Measurements from ENCODE around the gene BLMH. TPM values are rescaled to one million over a fixed set of nuclear protein-coding genes. Genes with fewer than 3 reads are reported as not detected.

BLMH gene
- total and polyA plus RNA-seq, 9 donors = 12.9 to 32.0 (median 23.1) TPM

- 83 to 87% (median 87%) methylated on average over 11 of the region's 11 CpGs for WGBS, 3 donors
- Histone ChIP-seq H3K27ac (no peak overlapping the region), H3K4me1 (ENCODE audit: insufficient read depth) (no peaks in the 10 kb centered on the region), H3K9me3 (no peaks in the 10 kb centered on the region), H3K36me3 (no peaks in the 10 kb centered on the region), H3K27me3 (no peaks in the 10 kb centered on the region), H3K4me3 (no peak overlapping the region)
- TF ChIP-seq POLR2A (IDR thresholded peaks at IDR 0.05) (no peak), EP300 (IDR thresholded peaks at IDR 0.05) (no peak)
- intact Hi-C loops (cut with DNase I) = no loop called here
- no peak for DNase-seq
Observed at GRCh38 chr17:30210366-30210765, 81.4 kb downstream of the BLMH start.

- Histone ChIP-seq H3K27me3 (no peaks in the 10 kb centered on the region), H3K9me3 (no peaks in the 10 kb centered on the region), H3K36me3 (no peaks in the 10 kb centered on the region), H3K27ac (no peak overlapping the region), H3K4me3 (no peak overlapping the region), H3K4me1 (ENCODE audit: insufficient read depth) (no peaks in the 10 kb centered on the region)
- TF ChIP-seq POLR2A (IDR thresholded peaks at IDR 0.05) (no peak), CTCF (IDR thresholded peaks at IDR 0.05) (no peak), EP300 (IDR thresholded peaks at IDR 0.05) (no peak)
- 89 to 92% (median 90%) methylated on average over 7 of the region's 7 CpGs for WGBS, 3 donors
- intact Hi-C loops (cut with DNase I) = no loop called here
- DNase-seq = no peak
Observed at GRCh38 chr17:30209930-30210329, 81.8 kb downstream of the BLMH start.

GRCh38 chr17:30208214-30208613 is 83.5 kb downstream of the BLMH start:
- no peaks in the 10 kb centered on the region for H3K27me3 ChIP-seq
- H3K36me3 ChIP-seq = no peaks in the 10 kb centered on the region
- H3K9me3 ChIP-seq = no peaks in the 10 kb centered on the region
- DNase-seq = no peak
- no peak overlapping the region for H3K4me3 ChIP-seq
- no peaks in the 10 kb centered on the region for H3K4me1 ChIP-seq (ENCODE audit: insufficient read depth)
- H3K27ac ChIP-seq = no peak overlapping the region
- WGBS, 3 donors = 52 to 68% (median 62%) methylated on average over 3 of the region's 3 CpGs
- intact Hi-C loops (cut with DNase I) = no loop called here
- TF ChIP-seq CTCF (IDR thresholded peaks at IDR 0.05) = no peak
- TF ChIP-seq POLR2A (IDR thresholded peaks at IDR 0.05) = no peak

- intact Hi-C loops (cut with DNase I) = no loop called here
- 78 to 80% (median 79%) methylated on average over 9 of the region's 9 CpGs for WGBS, 3 donors
- DNase-seq = no peak
Observed at GRCh38 chr17:30207655-30208054, 84.1 kb downstream of the BLMH start.

More at GRCh38 chr17:30207655-30208054, 84.1 kb downstream of the BLMH start:
- H3K27me3 ChIP-seq = no peaks in the 10 kb centered on the region
- TF ChIP-seq EP300 (IDR thresholded peaks at IDR 0.05) (no peak), CTCF (IDR thresholded peaks at IDR 0.05) (no peak), POLR2A (IDR thresholded peaks at IDR 0.05) (no peak)
- H3K9me3 ChIP-seq = no peaks in the 10 kb centered on the region
- no peaks in the 10 kb centered on the region for H3K36me3 ChIP-seq
- no peaks in the 10 kb centered on the region for H3K4me1 ChIP-seq (ENCODE audit: insufficient read depth)
- no peak overlapping the region for H3K4me3 ChIP-seq
- H3K27ac ChIP-seq = no peak overlapping the region

All from ovary (tissue), 9 donors.